VCaP (cell line): ENCODE data around the gene MLXIP.
A peak's percentile ranks its signal among the peaks of the same experiment; 100 is the strongest.

Experiments
- H3K27ac ChIP-seq: fragments of 450-650 bp; 2 replicates; pipeline ENCODE4 v1.5.1; 2017
- TF ChIP-seq, protein P1 (sequence below): fragments of 450-650 bp; conservative IDR thresholded peaks from 2 replicates; pipeline ENCODE4 v1.5.1; 2017; ENCODE audit warnings: mild to moderate bottlenecking, moderate library complexity

MLXIP gene

DNA sequence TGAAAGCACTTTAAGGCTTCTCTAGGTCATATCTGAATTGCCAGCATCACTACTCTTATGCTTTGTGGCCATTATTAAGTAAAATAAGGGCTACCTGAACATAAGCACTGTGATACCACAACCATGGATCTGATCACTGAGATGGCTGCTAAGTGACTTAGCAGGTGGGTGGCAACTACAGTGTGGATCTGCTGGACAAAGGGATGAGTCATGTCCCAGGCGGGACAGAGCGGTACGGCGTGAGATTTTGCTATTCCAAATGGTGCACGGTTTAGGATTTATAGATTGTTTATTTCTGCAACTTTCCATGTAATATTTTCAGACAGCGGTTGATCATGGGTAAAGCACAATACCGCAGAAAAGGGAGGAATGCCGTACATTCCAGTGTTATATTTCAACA is 39.4 kb downstream of the MLXIP start:
- H3K27ac ChIP-seq = no peak overlapping the region

DNA sequence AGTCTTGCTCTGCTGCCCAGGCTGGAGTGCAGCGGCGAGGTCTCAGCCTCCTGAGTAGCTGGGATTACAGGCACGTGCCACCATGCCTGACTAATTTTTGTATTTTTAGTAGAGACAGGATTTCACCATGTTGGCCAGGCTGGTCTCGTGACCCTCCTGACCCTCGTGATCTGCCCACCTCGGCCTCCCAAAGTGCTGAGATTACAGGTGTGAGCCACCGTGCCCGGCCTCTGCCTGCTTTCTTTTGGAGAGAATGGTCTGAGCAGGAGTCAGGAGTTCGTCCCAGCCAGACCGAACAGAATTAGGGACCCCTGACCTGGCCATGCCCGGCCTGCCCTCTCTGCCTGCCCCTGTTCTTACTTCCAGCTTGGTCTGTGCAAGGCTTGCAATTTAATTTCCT is 42.8 kb downstream of the MLXIP start:
- H3K27ac ChIP-seq = peak overlapping the region; percentile 56; the same call in 1 of the 2 replicates

More for the DNA sequence above, 39.4 kb downstream of the MLXIP start:
- TF ChIP-seq, protein P1, sequence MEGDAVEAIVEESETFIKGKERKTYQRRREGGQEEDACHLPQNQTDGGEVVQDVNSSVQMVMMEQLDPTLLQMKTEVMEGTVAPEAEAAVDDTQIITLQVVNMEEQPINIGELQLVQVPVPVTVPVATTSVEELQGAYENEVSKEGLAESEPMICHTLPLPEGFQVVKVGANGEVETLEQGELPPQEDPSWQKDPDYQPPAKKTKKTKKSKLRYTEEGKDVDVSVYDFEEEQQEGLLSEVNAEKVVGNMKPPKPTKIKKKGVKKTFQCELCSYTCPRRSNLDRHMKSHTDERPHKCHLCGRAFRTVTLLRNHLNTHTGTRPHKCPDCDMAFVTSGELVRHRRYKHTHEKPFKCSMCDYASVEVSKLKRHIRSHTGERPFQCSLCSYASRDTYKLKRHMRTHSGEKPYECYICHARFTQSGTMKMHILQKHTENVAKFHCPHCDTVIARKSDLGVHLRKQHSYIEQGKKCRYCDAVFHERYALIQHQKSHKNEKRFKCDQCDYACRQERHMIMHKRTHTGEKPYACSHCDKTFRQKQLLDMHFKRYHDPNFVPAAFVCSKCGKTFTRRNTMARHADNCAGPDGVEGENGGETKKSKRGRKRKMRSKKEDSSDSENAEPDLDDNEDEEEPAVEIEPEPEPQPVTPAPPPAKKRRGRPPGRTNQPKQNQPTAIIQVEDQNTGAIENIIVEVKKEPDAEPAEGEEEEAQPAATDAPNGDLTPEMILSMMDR = no peak

DNA sequence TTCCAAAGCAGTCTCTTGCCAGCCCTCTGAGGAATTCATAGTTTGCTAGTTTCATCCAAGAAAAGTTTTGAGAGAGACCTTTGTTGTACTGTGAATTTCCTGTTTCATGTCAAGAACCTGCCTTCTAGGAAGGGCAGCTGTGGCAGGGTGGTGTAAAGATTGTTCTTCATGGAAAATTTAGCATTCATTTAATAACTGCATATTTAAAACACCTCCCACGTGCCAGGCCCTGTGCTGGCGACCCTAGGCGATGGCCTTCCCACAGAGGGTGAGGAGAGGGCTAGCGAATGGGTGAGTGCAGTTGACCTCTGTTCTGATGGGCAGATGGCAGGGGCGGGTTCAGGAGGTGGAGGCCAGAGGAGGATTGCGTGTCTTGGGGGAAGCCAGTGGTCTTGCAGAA is 43.2 kb downstream of the MLXIP start:
- TF ChIP-seq, protein P1 = no peak
- H3K27ac ChIP-seq = peak overlapping the region; percentile 56

DNA sequence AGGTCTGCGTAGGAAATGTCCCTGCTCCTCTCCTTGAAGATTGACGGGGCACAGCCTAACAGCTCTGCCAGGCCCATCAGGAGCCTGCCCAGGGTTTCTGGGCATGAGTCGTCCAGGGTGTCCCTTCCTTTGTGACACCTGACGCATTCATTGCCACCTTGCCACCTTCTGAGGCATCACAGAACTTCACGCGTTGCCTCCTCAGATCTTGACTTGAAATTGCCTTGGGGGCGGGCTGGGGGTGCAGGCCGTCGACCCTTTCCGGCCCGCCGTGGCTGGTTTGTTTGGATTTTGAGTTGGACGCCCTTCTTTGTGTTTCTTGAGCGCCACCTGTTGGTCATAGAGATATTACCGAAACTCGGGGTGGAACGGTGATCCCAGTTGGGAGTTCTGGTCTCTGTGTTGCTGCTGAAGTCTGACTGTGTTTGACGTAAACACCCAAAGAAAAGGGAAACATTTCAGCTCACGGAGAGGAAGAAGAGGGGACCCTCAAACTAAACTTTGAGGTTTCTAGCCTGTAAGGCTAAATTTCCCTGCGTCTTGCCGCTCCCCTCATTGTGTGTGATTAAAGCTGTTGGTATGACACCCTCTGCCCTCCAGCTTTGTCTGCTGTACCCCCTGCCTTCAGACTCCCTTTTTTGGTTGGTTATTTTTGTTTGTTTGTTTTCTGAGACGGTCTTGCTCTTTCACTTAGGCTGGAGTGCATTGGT is 44.6 kb downstream of the MLXIP start:
- peak overlapping the region; percentile 56 for H3K27ac ChIP-seq
- TF ChIP-seq, protein P1 = peak; percentile 88

DNA sequence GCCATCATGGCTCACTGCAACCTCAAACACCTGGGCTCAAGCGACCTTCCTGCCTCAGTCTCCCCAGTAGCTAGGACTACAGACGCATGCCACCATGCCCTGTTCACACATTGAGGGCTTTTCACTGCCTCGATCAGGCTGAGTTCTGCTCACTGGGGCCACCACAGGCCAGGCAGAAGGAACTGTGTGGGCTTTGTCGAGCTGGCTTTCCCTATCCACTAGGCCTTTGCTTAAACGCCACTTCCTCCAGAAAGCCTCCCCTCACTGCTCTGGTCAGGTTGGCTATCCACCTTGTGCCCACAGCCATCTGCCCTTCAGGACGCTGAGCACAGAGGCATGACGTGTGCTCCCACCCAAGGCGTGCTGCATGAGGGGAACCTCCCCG is 45.2 kb downstream of the MLXIP start:
- H3K27ac ChIP-seq = peak overlapping the region; percentile 56
- TF ChIP-seq, protein P1 = no peak

DNA sequence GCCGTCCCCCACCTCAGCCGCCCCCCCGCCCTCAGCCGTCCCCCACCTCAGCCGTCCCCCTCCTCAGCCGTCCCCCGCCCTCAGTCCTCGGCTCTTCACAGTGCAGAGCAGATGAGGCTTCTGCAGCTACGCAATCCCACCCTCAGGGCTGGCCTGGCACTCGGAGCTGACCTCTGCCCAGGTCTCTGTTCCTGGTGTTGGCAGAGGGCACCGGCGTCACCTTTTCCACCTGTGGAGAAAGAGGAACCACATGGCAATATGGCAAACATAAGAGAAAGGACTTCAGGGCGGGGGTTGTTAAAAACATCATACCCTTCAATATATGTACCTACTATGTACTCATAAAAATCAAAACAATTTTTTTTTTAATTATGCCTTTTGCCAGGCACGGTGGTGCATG is 45.8 kb downstream of the MLXIP start:
- TF ChIP-seq, protein P1 = no peak
- H3K27ac ChIP-seq = peak overlapping the region; percentile 46; the same call in 1 of the 2 replicates

DNA sequence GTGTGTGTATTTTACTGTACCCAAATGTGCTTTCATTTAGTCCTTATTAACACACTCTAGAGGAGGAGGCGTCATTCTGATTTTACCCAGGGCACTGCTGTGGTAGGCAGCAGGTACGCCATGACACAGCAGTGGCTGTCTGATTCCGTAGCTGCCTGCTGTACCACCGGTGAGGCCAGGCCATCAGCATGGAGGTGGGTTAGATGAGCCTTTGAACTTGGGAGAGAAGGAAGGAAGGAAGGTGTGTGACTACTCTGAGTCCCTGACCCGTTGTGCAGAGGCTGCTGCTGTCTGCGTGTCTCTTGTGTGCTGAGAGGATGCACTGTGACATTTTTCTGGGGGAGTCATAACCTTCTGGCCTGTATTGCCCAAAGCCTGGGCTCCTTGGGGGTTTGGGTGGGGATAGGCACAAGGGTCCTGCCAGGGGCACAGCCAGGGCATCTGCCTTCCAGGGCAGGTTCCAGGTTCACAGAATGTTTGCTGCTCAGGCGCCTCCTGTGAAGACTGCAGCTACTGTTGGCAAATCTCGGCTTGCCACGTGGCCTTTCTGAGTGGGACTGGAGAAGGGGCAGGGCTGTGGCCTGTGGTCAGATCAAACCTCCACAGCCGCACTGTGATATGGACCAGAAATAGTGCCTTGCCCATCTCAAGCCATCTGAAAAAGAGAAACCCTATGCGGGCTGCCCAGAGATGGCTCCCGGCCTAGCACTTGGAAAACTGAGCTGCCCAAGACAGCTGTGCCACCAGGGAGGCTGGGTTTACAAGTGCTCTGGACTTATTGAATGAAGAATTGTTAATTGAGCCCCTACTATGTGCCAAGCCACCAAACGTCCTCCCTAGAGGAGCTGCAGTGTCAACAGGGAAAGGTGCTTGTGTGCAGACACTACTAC is 47.1 kb downstream of the MLXIP start:
- peak overlapping the region; percentile 46 for H3K27ac ChIP-seq
- TF ChIP-seq, protein P1 = no peak

DNA sequence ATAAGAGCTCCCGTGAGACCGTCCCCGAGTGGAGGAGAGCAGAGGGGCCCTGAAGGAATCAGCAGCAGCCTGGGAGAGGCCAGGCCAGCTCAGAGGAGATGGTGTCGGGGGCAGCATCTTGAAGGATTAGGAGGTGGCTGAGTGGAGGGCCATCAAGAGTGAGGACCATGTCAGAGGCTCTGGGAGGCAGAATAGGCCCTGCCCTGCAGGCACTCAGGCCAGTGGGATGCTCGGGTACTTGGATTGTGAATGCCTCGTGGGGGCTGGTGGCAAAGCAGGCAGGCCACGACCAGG is 47.7 kb downstream of the MLXIP start:
- H3K27ac ChIP-seq = peak overlapping the region; percentile 46

More for the DNA sequence above, 47.7 kb downstream of the MLXIP start:
- TF ChIP-seq, protein P1 = no peak
